Mammary epithelial cell (primary cell): ENCODE results near the gene PRKCA.

Source experiments
- EZH2 ChIP-seq: IDR thresholded peaks from 2 replicates; pipeline ENCODE4 v1.6.1; 2012; ENCODE audit warnings: low read length, inconsistent platforms, borderline replicate concordance
- TF ChIP-seq, protein P1 (sequence below), 2 donors: IDR thresholded peaks in 1 of 2; conservative IDR thresholded peaks in 1 of 2; 2 replicates each; pipeline ENCODE4 v1.5.1; 2011 to 2012; ENCODE audit warnings: inconsistent platforms in 2 of 2, low read length in 2 of 2, mild to moderate bottlenecking in 2 of 2, control low read depth in 1 of 2, low read depth in 1 of 2; ENCODE audit not compliant: insufficient read depth in 1 of 2; ENCODE audit errors: extremely low read depth in 1 of 2

DNA sequence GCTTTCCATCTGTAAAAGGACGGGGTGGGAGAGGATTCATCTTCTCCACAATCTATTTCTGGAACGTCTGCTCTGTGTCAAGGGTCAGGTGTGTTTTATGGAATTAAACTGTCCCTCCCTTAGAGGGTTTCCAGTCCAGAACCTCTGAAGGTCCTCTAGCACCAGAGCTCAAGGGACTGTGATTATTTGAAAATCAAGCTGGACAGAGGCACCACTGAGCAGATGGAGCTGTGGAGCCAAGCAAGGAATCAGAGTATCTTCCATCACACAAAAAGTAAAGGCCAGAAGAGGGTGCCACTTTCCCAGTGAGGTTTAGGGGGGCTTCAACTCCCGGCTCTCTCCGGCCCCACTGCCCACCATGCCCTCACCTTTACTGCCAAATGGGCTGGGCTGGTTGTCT lies 539.3 kb downstream of the PRKCA start:
- TF ChIP-seq, protein P1, sequence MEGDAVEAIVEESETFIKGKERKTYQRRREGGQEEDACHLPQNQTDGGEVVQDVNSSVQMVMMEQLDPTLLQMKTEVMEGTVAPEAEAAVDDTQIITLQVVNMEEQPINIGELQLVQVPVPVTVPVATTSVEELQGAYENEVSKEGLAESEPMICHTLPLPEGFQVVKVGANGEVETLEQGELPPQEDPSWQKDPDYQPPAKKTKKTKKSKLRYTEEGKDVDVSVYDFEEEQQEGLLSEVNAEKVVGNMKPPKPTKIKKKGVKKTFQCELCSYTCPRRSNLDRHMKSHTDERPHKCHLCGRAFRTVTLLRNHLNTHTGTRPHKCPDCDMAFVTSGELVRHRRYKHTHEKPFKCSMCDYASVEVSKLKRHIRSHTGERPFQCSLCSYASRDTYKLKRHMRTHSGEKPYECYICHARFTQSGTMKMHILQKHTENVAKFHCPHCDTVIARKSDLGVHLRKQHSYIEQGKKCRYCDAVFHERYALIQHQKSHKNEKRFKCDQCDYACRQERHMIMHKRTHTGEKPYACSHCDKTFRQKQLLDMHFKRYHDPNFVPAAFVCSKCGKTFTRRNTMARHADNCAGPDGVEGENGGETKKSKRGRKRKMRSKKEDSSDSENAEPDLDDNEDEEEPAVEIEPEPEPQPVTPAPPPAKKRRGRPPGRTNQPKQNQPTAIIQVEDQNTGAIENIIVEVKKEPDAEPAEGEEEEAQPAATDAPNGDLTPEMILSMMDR (conservative IDR thresholded peaks at IDR 0.05 in 1 of 2, IDR thresholded peaks at IDR 0.05 in 1 of 2; ENCODE audit: extremely low read depth in 1 of 2, insufficient read depth in 1 of 2, low read depth in 1 of 2, low read length in 2 of 2) = no peak
- no peak for TF ChIP-seq EZH2
